HG02870 (cell line): ENCODE measurements around the gene ASMT.
"Not testable (repeated sequence)": the region's sequence is repeated elsewhere in the genome, so short reads cannot be mapped to it uniquely, and the experiment has no call there.

Experiments
- ATAC-seq: cut with Tn5 transposase; IDR thresholded peaks from one replicate; pipeline ENCODE4 v1.9.1; 2021; ENCODE audit warnings: mild to moderate bottlenecking, moderate library complexity; ENCODE audit not compliant: unreplicated experiment

The ASMT gene

GRCh38 chrX:1646009-1646408 is 31.1 kb downstream of the ASMT start:
- no peak for ATAC-seq

- ATAC-seq: no peak
Measured at GRCh38 chrX:1649621-1650020, 34.8 kb downstream of the ASMT start.

- ATAC-seq: not testable (repeated sequence)
Measured at GRCh38 chrX:1652011-1652811, 37.4 kb downstream of the ASMT start.

- no peak for ATAC-seq
Measured at GRCh38 chrX:1656379-1656778, 41.5 kb downstream of the ASMT start.

- ATAC-seq: peak; percentile 34
Measured at GRCh38 chrX:1657367-1658070, 42.7 kb downstream of the ASMT start.

GRCh38 chrX:1658071-1658491 is 43.2 kb downstream of the ASMT start:
- no peak for ATAC-seq

- no peak for ATAC-seq
Measured at GRCh38 chrX:1659664-1660461, 45.0 kb downstream of the ASMT start.

- peak; percentile 88 for ATAC-seq
Measured at GRCh38 chrX:1661048-1661921, 46.4 kb downstream of the ASMT start.

- ATAC-seq: peak; percentile 10
Measured at GRCh38 chrX:1661922-1662221, 47.0 kb downstream of the ASMT start.

- no peak for ATAC-seq
Measured at GRCh38 chrX:1667566-1667965, 52.7 kb downstream of the ASMT start.

- no peak for ATAC-seq
Measured at GRCh38 chrX:1673337-1673736, 58.5 kb downstream of the ASMT start.

- ATAC-seq: no peak
Measured at GRCh38 chrX:1676866-1677265, 62.0 kb downstream of the ASMT start.

GRCh38 chrX:1679238-1679637 is 64.4 kb downstream of the ASMT start:
- ATAC-seq: no peak

- ATAC-seq: no peak
Measured at GRCh38 chrX:1681439-1681838, 66.6 kb downstream of the ASMT start.

- ATAC-seq: not testable (repeated sequence)
Measured at GRCh38 chrX:1681856-1682255, 67.0 kb downstream of the ASMT start.

GRCh38 chrX:1682501-1682900 is 67.6 kb downstream of the ASMT start:
- not testable (repeated sequence) for ATAC-seq

- not testable (repeated sequence) for ATAC-seq
Measured at GRCh38 chrX:1684883-1685282, 70.0 kb downstream of the ASMT start.

GRCh38 chrX:1685444-1685880 is 70.6 kb downstream of the ASMT start:
- ATAC-seq: not testable (repeated sequence)

GRCh38 chrX:1686642-1687041 is 71.8 kb downstream of the ASMT start:
- ATAC-seq: no peak
